ENCODE measurements around the gene PAPOLG.
"Not testable (repeated sequence)": the region's sequence is repeated elsewhere in the genome, so short reads cannot be mapped to it uniquely, and the experiment has no call there.

DNA sequence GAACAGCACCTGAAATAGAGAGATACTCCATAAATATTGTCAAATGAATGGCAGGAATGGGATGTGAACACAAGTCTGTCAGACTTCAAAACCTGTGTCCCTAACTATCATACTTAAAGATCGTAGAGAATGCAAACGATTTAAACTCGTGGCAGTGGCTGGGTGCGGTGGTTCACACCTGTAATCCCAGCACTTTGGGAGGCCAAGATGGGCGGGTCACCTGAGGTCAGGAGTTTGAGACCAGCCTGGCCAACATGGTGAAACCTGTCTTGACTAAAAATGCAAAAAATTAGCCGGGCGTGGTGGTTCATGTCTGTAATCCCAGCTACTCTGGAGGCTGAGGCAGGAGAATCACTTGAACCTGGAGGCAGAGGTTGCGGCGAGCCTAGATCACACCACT is 61.1 kb downstream of the PAPOLG start:
- TF ChIP-seq, protein P1, sequence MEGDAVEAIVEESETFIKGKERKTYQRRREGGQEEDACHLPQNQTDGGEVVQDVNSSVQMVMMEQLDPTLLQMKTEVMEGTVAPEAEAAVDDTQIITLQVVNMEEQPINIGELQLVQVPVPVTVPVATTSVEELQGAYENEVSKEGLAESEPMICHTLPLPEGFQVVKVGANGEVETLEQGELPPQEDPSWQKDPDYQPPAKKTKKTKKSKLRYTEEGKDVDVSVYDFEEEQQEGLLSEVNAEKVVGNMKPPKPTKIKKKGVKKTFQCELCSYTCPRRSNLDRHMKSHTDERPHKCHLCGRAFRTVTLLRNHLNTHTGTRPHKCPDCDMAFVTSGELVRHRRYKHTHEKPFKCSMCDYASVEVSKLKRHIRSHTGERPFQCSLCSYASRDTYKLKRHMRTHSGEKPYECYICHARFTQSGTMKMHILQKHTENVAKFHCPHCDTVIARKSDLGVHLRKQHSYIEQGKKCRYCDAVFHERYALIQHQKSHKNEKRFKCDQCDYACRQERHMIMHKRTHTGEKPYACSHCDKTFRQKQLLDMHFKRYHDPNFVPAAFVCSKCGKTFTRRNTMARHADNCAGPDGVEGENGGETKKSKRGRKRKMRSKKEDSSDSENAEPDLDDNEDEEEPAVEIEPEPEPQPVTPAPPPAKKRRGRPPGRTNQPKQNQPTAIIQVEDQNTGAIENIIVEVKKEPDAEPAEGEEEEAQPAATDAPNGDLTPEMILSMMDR (IDR thresholded peaks at IDR 0.05; ENCODE audit: insufficient read depth, low read length, poor library complexity, severe bottlenecking), result not testable (repeated sequence)
- TF ChIP-seq EZH2phosphoT487 (conservative IDR thresholded peaks at IDR 0.05; ENCODE audit: low read length), result not testable (repeated sequence)

Measured in SU-DHL-6 (cell line).